Ascending aorta (tissue), 2 donors: ENCODE results near the gene DHRSX. TPM values are rescaled to one million over a fixed set of nuclear protein-coding genes. Genes with fewer than 3 reads are reported as not detected.
"Not testable (repeated sequence)": the region's sequence is repeated elsewhere in the genome, so short reads cannot be mapped to it uniquely, and the experiment has no call there.

Source experiments
- DNase-seq, 2 donors: peaks; one replicate each; pipeline ENCODE4 v3.0.0-alpha.2; 2019; ENCODE audit warnings: low spot score in 2 of 2
- H3K27ac ChIP-seq, 2 donors: fragments of 200-600 bp; sonication (generic); one replicate each; pipeline ENCODE4 v1.5.1; 2016 to 2017; ENCODE audit warnings: mild to moderate bottlenecking in 1 of 2
- H3K27me3 ChIP-seq: fragments of 200-600 bp; sonication (generic); one replicate; pipeline ENCODE4 v1.5.1; 2017
- H3K36me3 ChIP-seq, 2 donors: fragments of 200-600 bp; sonication (generic); one replicate each; pipeline ENCODE4 v1.5.1; 2016
- H3K4me1 ChIP-seq, 2 donors: fragments of 200-600 bp; sonication (generic); one replicate each; pipeline ENCODE4 v1.5.1; 2016 to 2017; ENCODE audit warnings: mild to moderate bottlenecking in 1 of 2
- H3K4me3 ChIP-seq, 2 donors: fragments of 200-600 bp; sonication (generic); one replicate each; pipeline ENCODE4 v1.5.1; 2016 to 2017; ENCODE audit warnings: mild to moderate bottlenecking in 1 of 2
- H3K9me3 ChIP-seq, 2 donors: fragments of 200-600 bp; sonication (generic); one replicate each; pipeline ENCODE4 v1.5.1; 2016
- CTCF ChIP-seq, 3 experiments: fragments of 200-600 bp in 2 of 3; fragments of 450-650 bp in 1 of 3; sonication (generic) in 2 of 3; IDR thresholded peaks; one replicate each; pipeline ENCODE4 v1.5.1; 2016 to 2019; ENCODE audit warnings: antibody characterized with exemption in 3 of 3, mild to moderate bottlenecking in 1 of 3, moderate library complexity in 1 of 3
- intact Hi-C: fragments of 100-400 bp; cut with DNase I; formaldehyde crosslinking; loops from one replicate; pipeline ENCODE4 v1.15.1; 2023
- total RNA-seq: library from RNA; depleted of rRNA; stranded (reverse); fragments of >200 nt; gene quantifications from one replicate; pipeline ENCODE4 v1.1.0, GENCODE V29; 2016

DHRSX gene
- total RNA-seq, 1 donor from 2014 or later: 13.4 TPM

- H3K36me3 ChIP-seq: peaks cover 6 to 17% of the 10 kb centered on the region in 2 donors
- H3K27ac ChIP-seq: no peak overlapping the region
- no peak overlapping the region for H3K4me3 ChIP-seq
- DNase-seq: no peak
- no peaks in the 10 kb centered on the region for H3K27me3 ChIP-seq
- intact Hi-C loops: no loop called here
- TF ChIP-seq CTCF (IDR thresholded peaks at IDR 0.05): no peak
- H3K4me1 ChIP-seq: no peaks in the 10 kb centered on the region
- no peaks in the 10 kb centered on the region for H3K9me3 ChIP-seq
These were observed 232.9 kb downstream of the DHRSX start for GRCh38 chrX:2267890-2268289.

- intact Hi-C loops: no loop called here
- DNase-seq: no peak
These were observed 234.1 kb downstream of the DHRSX start for GRCh38 chrX:2266445-2267349.

GRCh38 chrX:2265658-2266444 is 234.9 kb downstream of the DHRSX start:
- H3K27ac ChIP-seq, intact Hi-C loops, H3K4me1 ChIP-seq, H3K4me3 ChIP-seq, DNase-seq, H3K27me3 ChIP-seq, H3K9me3 ChIP-seq: not testable (repeated sequence)
- H3K36me3 ChIP-seq: peaks cover 6 to 17% of the 10 kb centered on the region in 2 donors

More at GRCh38 chrX:2266445-2267349, 234.1 kb downstream of the DHRSX start:
- TF ChIP-seq CTCF (IDR thresholded peaks at IDR 0.05): no peak
- Histone ChIP-seq H3K27me3 (no peaks in the 10 kb centered on the region), H3K4me1 (no peaks in the 10 kb centered on the region), H3K27ac (no peak overlapping the region), H3K36me3 (peaks cover 6 to 17% of the 10 kb centered on the region in 2 donors), H3K4me3 (no peak overlapping the region), H3K9me3 (no peaks in the 10 kb centered on the region)

GRCh38 chrX:2264179-2265030 is 236.4 kb downstream of the DHRSX start:
- Histone ChIP-seq H3K4me1 (no peaks in the 10 kb centered on the region), H3K4me3 (no peak overlapping the region), H3K36me3 (peaks cover 6 to 17% of the 10 kb centered on the region in 2 donors), H3K27ac (no peak overlapping the region), H3K27me3 (no peaks in the 10 kb centered on the region), H3K9me3 (no peaks in the 10 kb centered on the region)
- intact Hi-C loops: no loop called here
- DNase-seq: no peak
- TF ChIP-seq CTCF (IDR thresholded peaks at IDR 0.05): no peak

- intact Hi-C loops: no loop called here
These were observed 237.6 kb downstream of the DHRSX start for GRCh38 chrX:2263203-2263602.

More at GRCh38 chrX:2263203-2263602, 237.6 kb downstream of the DHRSX start:
- DNase-seq: no peak
- Histone ChIP-seq H3K36me3 (peaks cover 6 to 17% of the 10 kb centered on the region in 2 donors), H3K27me3 (no peaks in the 10 kb centered on the region), H3K4me1 (no peaks in the 10 kb centered on the region), H3K27ac (no peak overlapping the region), H3K4me3 (no peak overlapping the region), H3K9me3 (no peaks in the 10 kb centered on the region)
- TF ChIP-seq CTCF (IDR thresholded peaks at IDR 0.05): no peak
